SK-N-SH (cell line): ENCODE data around the gene NRG3. TPM values are rescaled to one million over a fixed set of nuclear protein-coding genes. Genes with fewer than 3 reads are reported as not detected.
A peak's percentile ranks its signal among the peaks of the same experiment; 100 is the strongest.

ENCODE experiments used
- CTCF ChIA-PET: fragments of 300-600, 350-600 bp; formaldehyde crosslinking; extraction: SDS; loops from one replicate; lab custom pipeline; 2021; lab: Yijun Ruan, JAX
- POLR2A ChIA-PET: fragments of 350-600 bp; sonication (Branson Sonifier 250); formaldehyde crosslinking; extraction: SDS; loops from one replicate; lab custom pipeline; 2020; ENCODE audit warnings: antibody characterized with exemption, inconsistent platforms; lab: Yijun Ruan, JAX
- DNase-seq: peaks from one replicate; pipeline ENCODE4 v3.0.0; 2012
- H2AFZ ChIP-seq: fragments of 200-600 bp; sonication (generic); 2 replicates; pipeline ENCODE4 v1.8.1; 2016; ENCODE audit warnings: antibody characterized with exemption, mild to moderate bottlenecking, low read depth
- H3F3A ChIP-seq: fragments of 200-600 bp; sonication (generic); replicated peaks from 2 replicates; pipeline ENCODE3; 2016; ENCODE audit warnings: antibody characterized with exemption, mild to moderate bottlenecking; ENCODE audit not compliant: insufficient read depth
- H3K27ac ChIP-seq, 2 experiments: fragments of 200-500 bp in 1 of 2; fragments of 200-600 bp in 1 of 2; sonication (Bioruptor generic) in 1 of 2; sonication (generic), shearing (Covaris generic) in 1 of 2; 2 replicates each; pipeline versions ENCODE4 v1.5.1 to v1.6.1; 2014 to 2016; ENCODE audit warnings: low read depth in 2 of 2, inconsistent platforms in 1 of 2, low read length in 1 of 2, mild to moderate bottlenecking in 1 of 2, mixed read lengths in 1 of 2
- H3K27me3 ChIP-seq: fragments of 200-600 bp; sonication (generic), shearing (Covaris generic); 2 replicates; pipeline ENCODE4 v1.6.1; 2016; ENCODE audit warnings: mixed run types; ENCODE audit not compliant: insufficient read depth
- H3K36me3 ChIP-seq, 2 experiments: fragments of 200-500 bp in 1 of 2; fragments of 200-600 bp in 1 of 2; sonication (Bioruptor generic) in 1 of 2; sonication (generic) in 1 of 2; replicated peaks in 1 of 2; 2 replicates each; pipeline versions ENCODE3 to v1.5.1; 2014 to 2016; ENCODE audit warnings: low read length in 1 of 2, mild to moderate bottlenecking in 1 of 2; ENCODE audit not compliant: insufficient read depth in 2 of 2, control insufficient read depth in 1 of 2
- H3K4me1 ChIP-seq, 2 experiments: fragments of 200-500 bp in 1 of 2; fragments of 200-600 bp in 1 of 2; sonication (Bioruptor generic) in 1 of 2; sonication (generic), shearing (Covaris generic) in 1 of 2; 2 replicates each; pipeline versions ENCODE4 v1.5.1 to v1.6.1; 2014 to 2016; ENCODE audit warnings: low read depth in 1 of 2, low read length in 1 of 2, mixed run types in 1 of 2; ENCODE audit not compliant: insufficient read depth in 2 of 2, control insufficient read depth in 1 of 2
- H3K4me2 ChIP-seq: fragments of 200-600 bp; sonication (generic), shearing (Covaris generic); 2 replicates; pipeline ENCODE4 v1.6.1; 2017; ENCODE audit warnings: mixed run types
- H3K4me3 ChIP-seq, 2 experiments: fragments of 200-500 bp in 1 of 2; fragments of 200-600 bp in 1 of 2; sonication (Bioruptor generic) in 1 of 2; sonication (generic), shearing (Covaris generic) in 1 of 2; 2 replicates each; pipeline versions ENCODE4 v1.5.1 to v1.8.1; 2014 to 2016; ENCODE audit warnings: low read depth in 2 of 2, inconsistent platforms in 1 of 2, low read length in 1 of 2, mild to moderate bottlenecking in 1 of 2, mixed read lengths in 1 of 2, moderate library complexity in 1 of 2
- H3K79me2 ChIP-seq: fragments of 200-600 bp; sonication (generic); 2 replicates; pipeline ENCODE4 v1.8.1; 2017; ENCODE audit warnings: mild to moderate bottlenecking; ENCODE audit not compliant: insufficient read depth
- H3K9ac ChIP-seq: fragments of 200-600 bp; sonication (generic); 2 replicates; pipeline ENCODE4 v1.6.1; 2017; ENCODE audit warnings: mixed run types
- H3K9me2 ChIP-seq: fragments of 200-600 bp; sonication (generic); 2 replicates; pipeline ENCODE4 v1.6.1; 2017; ENCODE audit warnings: mixed run types
- H3K9me3 ChIP-seq: fragments of 200-600 bp; sonication (generic); 2 replicates; pipeline ENCODE4 v1.6.1; 2017; ENCODE audit warnings: mixed run types, mild to moderate bottlenecking, moderate library complexity
- H4K20me1 ChIP-seq: fragments of 200-600 bp; sonication (generic); 2 replicates; pipeline ENCODE4 v1.6.1; 2017; ENCODE audit warnings: mild to moderate bottlenecking, mixed run types; ENCODE audit not compliant: insufficient read depth
- CHD2 ChIP-seq: fragments of 150-350 bp; IDR thresholded peaks from 2 replicates; pipeline ENCODE4 v1.6.1; 2018; ENCODE audit warnings: low read length; ENCODE audit not compliant: partially characterized antibody
- CTCF ChIP-seq: fragments of 200-600 bp; sonication (generic); IDR thresholded peaks from 2 replicates; pipeline ENCODE4 v1.6.1; 2017; ENCODE audit warnings: antibody characterized with exemption, mild to moderate bottlenecking, moderate library complexity
- ELF1 ChIP-seq: IDR thresholded peaks from 2 replicates; pipeline ENCODE4 v1.4.0; 2012
- EP300 ChIP-seq, 2 experiments: IDR thresholded peaks; 2 replicates each; pipeline versions ENCODE4 v1.4.0 to v1.6.1; 2012; ENCODE audit warnings: borderline replicate concordance in 1 of 2, low read depth in 1 of 2, low read length in 1 of 2
- FOSL2 ChIP-seq: IDR thresholded peaks from 2 replicates; pipeline ENCODE4 v1.4.0; 2012; ENCODE audit warnings: low read depth, mild to moderate bottlenecking, moderate library complexity, borderline replicate concordance
- FOXJ3 ChIP-seq: sonication (generic); formaldehyde crosslinking; IDR thresholded peaks from 2 replicates; pipeline ENCODE4 v1.5.1; 2020; ENCODE audit warnings: mild to moderate bottlenecking, missing genetic modification reagents
- GABPA ChIP-seq: IDR thresholded peaks from 2 replicates; pipeline ENCODE4 v1.4.0; 2012; ENCODE audit warnings: low read depth, mild to moderate bottlenecking
- JUND ChIP-seq: IDR thresholded peaks from 2 replicates; pipeline ENCODE4 v1.4.0; 2012
- MEF2A ChIP-seq: IDR thresholded peaks from 2 replicates; pipeline ENCODE4 v1.4.0; 2012; ENCODE audit warnings: low read depth, borderline replicate concordance
- MXI1 ChIP-seq: IDR thresholded peaks from 2 replicates; pipeline ENCODE4 v1.6.1; 2012; ENCODE audit warnings: mild to moderate bottlenecking, low read depth, low read length, improper control_type of control experiment
- NFIC ChIP-seq: IDR thresholded peaks from 2 replicates; pipeline ENCODE4 v1.4.0; 2012; ENCODE audit warnings: borderline replicate concordance
- POLR2AphosphoS5 ChIP-seq: IDR thresholded peaks from 2 replicates; pipeline ENCODE4 v1.6.1; 2012; ENCODE audit warnings: low read depth, low read length
- RAD21 ChIP-seq: IDR thresholded peaks from 2 replicates; pipeline ENCODE4 v1.6.1; 2012; ENCODE audit warnings: mild to moderate bottlenecking, low read length
- RCOR1 ChIP-seq: fragments of 150-350 bp; IDR thresholded peaks from 2 replicates; pipeline ENCODE4 v1.6.1; 2017; ENCODE audit warnings: antibody characterized with exemption, low read length
- REST ChIP-seq: IDR thresholded peaks from 2 replicates; pipeline ENCODE4 v1.6.1; 2012; ENCODE audit warnings: mild to moderate bottlenecking, low read depth, low read length, moderate library complexity
- RFX5 ChIP-seq: IDR thresholded peaks from 2 replicates; pipeline ENCODE4 v1.6.1; 2012; ENCODE audit warnings: mild to moderate bottlenecking, improper control_type of control experiment, low read length
- SIN3A ChIP-seq: IDR thresholded peaks from 2 replicates; pipeline ENCODE4 v1.6.1; 2012; ENCODE audit warnings: low read depth, mild to moderate bottlenecking, low read length, moderate library complexity, borderline replicate concordance
- SMC3 ChIP-seq: IDR thresholded peaks from 2 replicates; pipeline ENCODE4 v1.6.1; 2012; ENCODE audit warnings: low read depth, low read length, improper control_type of control experiment
- TAF1 ChIP-seq: IDR thresholded peaks from 2 replicates; pipeline ENCODE4 v1.6.1; 2012; ENCODE audit warnings: low read depth, mild to moderate bottlenecking, low read length, moderate library complexity, borderline replicate concordance
- TCF12 ChIP-seq: IDR thresholded peaks from 2 replicates; pipeline ENCODE4 v1.4.0; 2012
- USF2 ChIP-seq: fragments of 150-350 bp; IDR thresholded peaks from 2 replicates; pipeline ENCODE4 v1.6.1; 2017; ENCODE audit warnings: antibody characterized with exemption, low read length, low read depth, borderline replicate concordance
- ZBTB33 ChIP-seq: IDR thresholded peaks from 2 replicates; pipeline ENCODE4 v1.4.0; 2012; ENCODE audit warnings: low read depth, borderline replicate concordance
- WGBS: methylation state at CpG from one replicate; pipeline ENCODE4 v1.1.6; 2017; ENCODE audit warnings: low lambda C conversion rate; 5-methylcytosine and 5-hydroxymethylcytosine counted together
- polyA plus RNA-seq, 3 experiments: library from polyadenylated mRNA; depleted of rRNA; stranded (reverse); fragments of >200 nt; gene quantifications; 2 replicates each; pipeline ENCODE4 v1.2.3, GENCODE V29; 2012

The NRG3 gene
- polyA plus RNA-seq, 1 of the 3 experiments (the other 2 are of a cell fraction), result 0.03 TPM

GRCh38 chr10:82922755-82923154 lies 1047.8 kb downstream of the NRG3 start:
- H3K36me3 ChIP-seq, result no peaks in the 10 kb centered on the region
- H3K9me2 ChIP-seq, result no peaks in the 10 kb centered on the region
- H3K79me2 ChIP-seq, result no peaks in the 10 kb centered on the region
- peaks cover 0 to 21% of the 10 kb centered on the region in 2 experiments for H3K4me1 ChIP-seq
- H3K9ac ChIP-seq, result no peak overlapping the region
- no peak overlapping the region for H3K4me3 ChIP-seq
- no peaks in the 10 kb centered on the region for H4K20me1 ChIP-seq
- WGBS, result 77% methylated on average over 2 of the region's 2 CpGs
- no peak overlapping the region for H3K27ac ChIP-seq
- TF ChIP-seq CHD2, result no peak
- 0 out of 2 replicates have a peak, but pooled peaks have one; percentile 22 for TF ChIP-seq JUND
- no peak overlapping the region for H2AFZ ChIP-seq
- ChIA-PET POLR2A (no interaction called here), CTCF (no interaction called here)
- no peak overlapping the region for H3K4me2 ChIP-seq
- no peaks in the 10 kb centered on the region for H3K27me3 ChIP-seq
- H3K9me3 ChIP-seq, result no peaks in the 10 kb centered on the region; the same call in 1 of the 2 replicates
- no peak for DNase-seq
- H3F3A ChIP-seq, result peaks cover 25% of the 10 kb centered on the region

GRCh38 chr10:82924711-82925110 lies 1049.7 kb downstream of the NRG3 start:
- WGBS, result 10% methylated on average over 1 of the region's 1 CpG
- H3K4me2 ChIP-seq, result no peak overlapping the region; the same call in 1 of the 2 replicates
- peaks cover 0 to 21% of the 10 kb centered on the region in 2 experiments for H3K4me1 ChIP-seq
- peaks cover 25% of the 10 kb centered on the region for H3F3A ChIP-seq
- DNase-seq, result no peak
- no peaks in the 10 kb centered on the region for H3K9me2 ChIP-seq
- no peaks in the 10 kb centered on the region for H3K27me3 ChIP-seq
- ChIA-PET CTCF (no interaction called here), POLR2A (no interaction called here)
- H3K36me3 ChIP-seq, result no peaks in the 10 kb centered on the region
- no peak overlapping the region for H3K4me3 ChIP-seq
- H4K20me1 ChIP-seq, result no peaks in the 10 kb centered on the region
- no peak overlapping the region for H2AFZ ChIP-seq
- peak overlapping the region; percentile 79 to 88; a peak in 3 of 4 replicates for H3K27ac ChIP-seq
- no peaks in the 10 kb centered on the region for H3K79me2 ChIP-seq
- H3K9me3 ChIP-seq, result no peaks in the 10 kb centered on the region; the same call in 1 of the 2 replicates
- no peak overlapping the region for H3K9ac ChIP-seq
- TF ChIP-seq TAF1 (no peak), TCF12 (peak; percentile 99), GABPA (no peak), EP300 (IDR thresholded peaks at IDR 0.05; ENCODE audit: borderline replicate concordance in 1 of 2, low read depth in 1 of 2, low read length in 1 of 2) (peak; percentile 69 to 96), REST (no peak), USF2 (no peak), SIN3A (no peak), MEF2A (peak; percentile 58; the same call in 1 of the 2 replicates), RCOR1 (no peak), CTCF (no peak), ELF1 (no peak), SMC3 (no peak), RAD21 (no peak), RFX5 (no peak), NFIC (peak; percentile 71), ZBTB33 (0 out of 2 replicates have a peak, but pooled peaks have one; percentile 68), POLR2AphosphoS5 (peak; percentile 84), FOSL2 (peak; percentile 74; the same call in 1 of the 2 replicates), FOXJ3 (no peak), MXI1 (no peak)
